Caco-2 (cell line): Measurements from ENCODE around the gene IRX3. TPM values are rescaled to one million over a fixed set of nuclear protein-coding genes. Genes with fewer than 3 reads are reported as not detected.

Source experiments
- BruUV-seq: library from RNA; stranded (reverse); fragments of 400-500 nt; replicated peaks from 2 replicates; lab custom pipeline; 2021; lab: Mats Ljungman, UMichigan
- CTCF ChIA-PET: fragments of 300-600 bp; sonication (Branson Sonifier 250); formaldehyde crosslinking; loops from one replicate; lab custom pipeline; 2022; ENCODE audit warnings: antibody characterized with exemption; lab: Charles Lee
- POLR2A ChIA-PET: fragments of 300-600 bp; sonication (Branson Sonifier 250); formaldehyde crosslinking; loops from one replicate; lab custom pipeline; 2022; ENCODE audit warnings: antibody characterized with exemption; lab: Charles Lee
- DNase-seq, 2 experiments: peaks; one replicate each; pipeline versions ENCODE4 v3.0.0 to v3.0.0-alpha.2; 2020 to 2022
- H3K27me3 ChIP-seq: replicated peaks from 2 replicates; pipeline ENCODE4 v1.6.0; 2011; ENCODE audit warnings: low read length; ENCODE audit not compliant: control insufficient read depth, insufficient read depth
- H3K36me3 ChIP-seq: 2 replicates; pipeline ENCODE4 v1.5.1; 2011; ENCODE audit warnings: low read length; ENCODE audit not compliant: control insufficient read depth, insufficient read depth
- H3K4me1 ChIP-seq: fragments of 250-450 bp; sonication (Bioruptor Pico); 2 replicates; pipeline ENCODE4 v1.5.1; 2020; ENCODE audit warnings: mild to moderate bottlenecking
- H3K4me3 ChIP-seq: 2 replicates; pipeline ENCODE4 v1.5.1; 2011; ENCODE audit warnings: low read depth, mild to moderate bottlenecking, control low read depth, low read length
- H3K9me3 ChIP-seq: fragments of 250-450 bp; sonication (Bioruptor Pico); 2 replicates; pipeline ENCODE4 v1.5.1; 2020; ENCODE audit warnings: mild to moderate bottlenecking, moderate library complexity
- H3K27ac Mint-ChIP-seq: one replicate; pipeline ENCODE4 v1.8.0; 2022; ENCODE audit warnings: mixed read lengths; ENCODE audit not compliant: unreplicated experiment
- H3K27me3 Mint-ChIP-seq: one replicate; pipeline ENCODE4 v1.8.0; 2022; ENCODE audit warnings: mixed read lengths; ENCODE audit not compliant: insufficient read depth, unreplicated experiment
- H3K36me3 Mint-ChIP-seq: one replicate; pipeline ENCODE4 v1.8.0; 2022; ENCODE audit warnings: mild to moderate bottlenecking, mixed read lengths; ENCODE audit not compliant: insufficient read depth, unreplicated experiment
- H3K4me1 Mint-ChIP-seq: one replicate; pipeline ENCODE4 v1.8.0; 2022; ENCODE audit warnings: low read depth, mixed read lengths; ENCODE audit not compliant: unreplicated experiment
- H3K4me3 Mint-ChIP-seq: one replicate; pipeline ENCODE4 v1.8.0; 2022; ENCODE audit warnings: mild to moderate bottlenecking, moderate library complexity, mixed read lengths; ENCODE audit not compliant: unreplicated experiment
- H3K9me3 Mint-ChIP-seq: one replicate; pipeline ENCODE4 v1.8.0; 2022; ENCODE audit warnings: mixed read lengths; ENCODE audit not compliant: unreplicated experiment
- intact Hi-C: fragments of 100-400 bp; cut with micrococcal nuclease; formaldehyde crosslinking; loops from one replicate; pipeline ENCODE4 v1.10.0; 2022; ENCODE audit not compliant: unreplicated experiment
- total RNA-seq: library from RNA; stranded (reverse); gene quantifications from 2 replicates; pipeline ENCODE4 v1.2.3, GENCODE V29; 2022
- TF ChIP-seq, protein P1 (sequence below), 2 experiments: fragments of 200-600 bp in 1 of 2; IDR thresholded peaks; 1 replicate in 1 of 2; 2 replicates in 1 of 2; pipeline versions ENCODE4 v1.5.1 to v1.8.0; 2011 to 2022; ENCODE audit warnings: antibody characterized with exemption in 1 of 2, control low read depth in 1 of 2, inconsistent platforms in 1 of 2, low read depth in 1 of 2, low read length in 1 of 2, mild to moderate bottlenecking in 1 of 2, moderate library complexity in 1 of 2; ENCODE audit not compliant: insufficient read depth in 1 of 2, severe bottlenecking in 1 of 2, unreplicated experiment in 1 of 2

Gene IRX3
- total RNA-seq, 1 experiment from 2014 or later: 73.3 TPM

DNA sequence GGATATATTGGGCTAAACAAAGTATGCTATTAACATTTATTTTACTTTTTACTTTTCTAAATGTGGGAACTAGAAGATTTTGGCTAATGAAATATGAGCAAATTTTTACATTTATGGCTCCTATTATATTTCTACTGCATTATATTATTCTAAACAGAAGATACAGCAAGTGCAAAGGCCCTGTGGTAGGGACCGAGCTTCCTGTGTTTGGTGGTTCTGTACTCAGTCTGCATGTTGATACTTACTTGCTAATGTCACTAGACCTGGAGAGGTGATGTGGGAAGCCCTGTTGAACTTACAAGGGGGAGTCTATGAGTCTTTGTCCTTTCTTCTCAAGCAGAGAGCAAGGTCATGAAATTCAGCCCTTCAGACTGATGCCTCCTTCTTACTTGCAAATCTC is 10.0 kb upstream of the IRX3 start:
- Histone ChIP-seq H3K9me3 (no peaks in the 10 kb centered on the region), H3K4me1 (0 out of 2 replicates have a peak, but pooled peaks cover 3% of the 10 kb centered on the region), H3K27me3 (no peaks in the 10 kb centered on the region), H3K4me3 (no peak overlapping the region), H3K36me3 (no peaks in the 10 kb centered on the region)
- ChIA-PET CTCF (no interaction called here), POLR2A (no interaction called here)
- Mint-ChIP-seq H3K4me1 (no peaks in the 10 kb centered on the region), H3K4me3 (no peak overlapping the region), H3K27ac (no peak overlapping the region), H3K9me3 (peaks cover 26% of the 10 kb centered on the region), H3K36me3 (no peaks in the 10 kb centered on the region), H3K27me3 (no peaks in the 10 kb centered on the region)
- BruUV-seq: no TSS peak
- intact Hi-C loops: no loop called here
- DNase-seq: no peak
- TF ChIP-seq, protein P1, sequence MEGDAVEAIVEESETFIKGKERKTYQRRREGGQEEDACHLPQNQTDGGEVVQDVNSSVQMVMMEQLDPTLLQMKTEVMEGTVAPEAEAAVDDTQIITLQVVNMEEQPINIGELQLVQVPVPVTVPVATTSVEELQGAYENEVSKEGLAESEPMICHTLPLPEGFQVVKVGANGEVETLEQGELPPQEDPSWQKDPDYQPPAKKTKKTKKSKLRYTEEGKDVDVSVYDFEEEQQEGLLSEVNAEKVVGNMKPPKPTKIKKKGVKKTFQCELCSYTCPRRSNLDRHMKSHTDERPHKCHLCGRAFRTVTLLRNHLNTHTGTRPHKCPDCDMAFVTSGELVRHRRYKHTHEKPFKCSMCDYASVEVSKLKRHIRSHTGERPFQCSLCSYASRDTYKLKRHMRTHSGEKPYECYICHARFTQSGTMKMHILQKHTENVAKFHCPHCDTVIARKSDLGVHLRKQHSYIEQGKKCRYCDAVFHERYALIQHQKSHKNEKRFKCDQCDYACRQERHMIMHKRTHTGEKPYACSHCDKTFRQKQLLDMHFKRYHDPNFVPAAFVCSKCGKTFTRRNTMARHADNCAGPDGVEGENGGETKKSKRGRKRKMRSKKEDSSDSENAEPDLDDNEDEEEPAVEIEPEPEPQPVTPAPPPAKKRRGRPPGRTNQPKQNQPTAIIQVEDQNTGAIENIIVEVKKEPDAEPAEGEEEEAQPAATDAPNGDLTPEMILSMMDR (IDR thresholded peaks at IDR 0.05; ENCODE audit: insufficient read depth in 1 of 2, low read depth in 1 of 2, low read length in 1 of 2, severe bottlenecking in 1 of 2, unreplicated experiment in 1 of 2): no peak

DNA sequence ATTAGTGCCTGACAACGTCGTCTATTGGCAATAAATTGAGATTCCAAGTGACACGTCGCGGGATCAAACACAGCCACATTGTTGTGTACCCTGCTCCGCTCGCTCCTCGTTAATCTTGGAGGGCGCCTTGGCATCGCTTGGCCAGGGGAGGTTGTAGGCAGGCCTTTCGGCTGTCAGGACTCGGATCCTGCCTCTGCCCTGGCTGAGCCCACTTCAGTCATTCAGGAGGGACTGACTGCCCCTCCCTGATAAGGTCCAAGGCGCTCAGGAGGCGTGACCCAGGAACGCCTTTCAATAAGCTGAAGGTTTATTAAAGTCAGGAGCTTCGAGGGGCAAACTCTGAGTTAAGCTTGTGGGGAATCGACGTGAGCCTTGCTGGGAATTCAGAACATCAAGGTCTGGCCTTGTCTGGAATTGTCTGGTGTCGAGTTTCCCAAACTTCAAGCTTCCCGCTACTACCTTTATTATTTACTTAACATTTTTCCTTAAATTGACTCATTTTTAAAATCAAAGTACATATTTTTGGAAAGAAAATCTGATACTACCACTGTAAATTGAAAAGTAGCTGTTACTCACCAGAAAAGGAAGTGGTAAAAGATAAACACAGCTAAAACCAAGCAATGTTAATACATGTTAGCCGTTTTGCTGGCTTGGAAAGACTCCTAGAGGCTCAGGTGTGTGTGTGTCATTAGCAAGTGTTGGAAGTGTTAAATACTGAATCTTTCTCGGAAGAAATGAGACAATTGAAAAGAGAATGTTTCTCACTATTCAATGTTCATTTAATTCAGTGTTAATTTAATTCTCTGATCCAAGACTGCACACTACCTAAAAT is 5.3 kb upstream of the IRX3 start:
- BruUV-seq: no TSS peak
- no peak for DNase-seq
- H3K36me3 Mint-ChIP-seq: peaks cover 6% of the 10 kb centered on the region
- intact Hi-C loops: no loop called here
- no peaks in the 10 kb centered on the region for H3K4me1 Mint-ChIP-seq
- TF ChIP-seq, protein P1 (IDR thresholded peaks at IDR 0.05; ENCODE audit: insufficient read depth in 1 of 2, low read depth in 1 of 2, low read length in 1 of 2, severe bottlenecking in 1 of 2, unreplicated experiment in 1 of 2): no peak
- Histone ChIP-seq H3K9me3 (no peaks in the 10 kb centered on the region), H3K36me3 (no peaks in the 10 kb centered on the region), H3K27me3 (no peaks in the 10 kb centered on the region), H3K4me1 (no peaks in the 10 kb centered on the region), H3K4me3 (no peak overlapping the region)
- H3K4me3 Mint-ChIP-seq: no peak overlapping the region
- H3K9me3 Mint-ChIP-seq: peaks cover 26% of the 10 kb centered on the region
- H3K27me3 Mint-ChIP-seq: no peaks in the 10 kb centered on the region
- POLR2A ChIA-PET: no interaction called here
- no peak overlapping the region for H3K27ac Mint-ChIP-seq
- CTCF ChIA-PET: no interaction called here

DNA sequence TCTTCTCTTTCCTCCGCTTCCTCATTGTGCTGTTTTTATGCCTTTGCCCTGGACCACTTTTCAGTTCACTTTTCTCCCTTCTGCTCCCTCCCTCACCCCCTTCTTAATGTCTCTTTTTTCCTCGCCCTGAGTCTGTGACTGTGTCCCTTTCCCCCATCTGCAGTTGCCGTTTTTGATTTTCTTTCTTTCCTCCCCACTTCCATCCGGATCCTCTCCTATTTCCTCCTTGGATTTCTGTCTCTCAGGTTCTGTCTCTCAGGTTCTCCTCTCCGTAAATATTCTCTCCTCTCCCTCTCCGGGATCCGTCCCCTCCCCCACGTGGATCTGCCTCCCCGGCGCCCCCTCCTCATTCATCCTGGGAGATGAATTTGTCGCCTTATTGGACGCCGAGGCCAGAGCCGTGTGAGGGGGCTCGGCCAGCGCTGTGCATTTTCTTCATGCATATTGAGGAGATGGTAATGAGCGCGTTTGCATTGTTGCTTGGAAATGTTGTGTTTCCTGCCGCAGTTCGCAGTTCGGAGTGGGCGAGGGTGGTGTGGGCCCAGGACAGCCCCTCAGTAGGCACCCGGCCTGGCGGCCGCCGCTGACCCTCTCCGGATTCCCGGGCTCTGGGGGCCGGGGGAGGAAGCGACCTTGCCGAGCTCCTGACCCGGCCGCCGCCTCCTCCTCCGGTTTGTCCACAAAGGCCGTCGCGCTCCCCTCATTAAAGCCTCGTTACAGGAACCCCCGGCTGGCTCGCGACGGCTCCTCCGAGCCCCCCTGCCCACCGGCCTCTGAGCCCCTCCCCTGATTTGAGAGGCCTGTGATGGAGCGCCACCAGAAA is 4.5 kb upstream of the IRX3 start:
- no peak overlapping the region for H3K4me3 ChIP-seq

More for the DNA sequence above, 4.5 kb upstream of the IRX3 start:
- Mint-ChIP-seq H3K4me1 (no peaks in the 10 kb centered on the region), H3K9me3 (peaks cover 19% of the 10 kb centered on the region), H3K4me3 (no peak overlapping the region), H3K27me3 (no peaks in the 10 kb centered on the region), H3K36me3 (peaks cover 13% of the 10 kb centered on the region), H3K27ac (no peak overlapping the region)
- intact Hi-C loops: no loop called here
- Histone ChIP-seq H3K27me3 (no peaks in the 10 kb centered on the region), H3K36me3 (no peaks in the 10 kb centered on the region), H3K9me3 (no peaks in the 10 kb centered on the region), H3K4me1 (no peaks in the 10 kb centered on the region)
- CTCF ChIA-PET: no interaction called here
- no TSS peak for BruUV-seq
- POLR2A ChIA-PET: no interaction called here
- DNase-seq: no peak
- TF ChIP-seq, protein P1 (IDR thresholded peaks at IDR 0.05; ENCODE audit: insufficient read depth in 1 of 2, low read depth in 1 of 2, low read length in 1 of 2, severe bottlenecking in 1 of 2, unreplicated experiment in 1 of 2): no peak
